ENCODE measurements around the gene OR2T35.
"Not testable (repeated sequence)": the region's sequence is repeated elsewhere in the genome, so short reads cannot be mapped to it uniquely, and the experiment has no call there.

Gene OR2T35, protein sequence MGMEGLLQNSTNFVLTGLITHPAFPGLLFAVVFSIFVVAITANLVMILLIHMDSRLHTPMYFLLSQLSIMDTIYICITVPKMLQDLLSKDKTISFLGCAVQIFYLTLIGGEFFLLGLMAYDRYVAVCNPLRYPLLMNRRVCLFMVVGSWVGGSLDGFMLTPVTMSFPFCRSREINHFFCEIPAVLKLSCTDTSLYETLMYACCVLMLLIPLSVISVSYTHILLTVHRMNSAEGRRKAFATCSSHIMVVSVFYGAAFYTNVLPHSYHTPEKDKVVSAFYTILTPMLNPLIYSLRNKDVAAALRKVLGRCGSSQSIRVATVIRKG

DNA sequence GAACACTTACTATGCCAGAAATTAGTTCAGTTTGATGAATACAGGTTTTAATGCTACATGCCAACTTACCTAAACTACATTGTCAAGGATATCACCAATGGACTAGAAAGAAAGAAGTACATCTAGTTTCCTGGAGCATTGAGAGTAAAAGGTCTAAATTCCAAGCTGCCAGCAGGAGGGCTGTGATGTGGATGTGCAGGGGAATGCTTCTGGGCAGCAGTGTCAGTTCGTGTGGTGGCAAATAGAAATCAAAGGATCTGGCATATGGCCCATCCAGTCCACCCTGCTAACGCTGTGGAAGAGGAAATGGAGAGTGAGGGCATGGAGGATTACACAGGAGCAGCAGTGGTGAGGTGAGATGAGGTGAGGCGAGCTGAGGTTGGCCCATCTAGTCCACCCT is at the start of gene OR2T35:
TSS of gene OR2T35 (minus strand) at position 101 of the 400 bp plus-strand sequence. CDS start 6,020 bp downstream, outside the sequence.
- not testable (repeated sequence) for DNase-seq (ENCODE audit: low read depth)

DNA sequence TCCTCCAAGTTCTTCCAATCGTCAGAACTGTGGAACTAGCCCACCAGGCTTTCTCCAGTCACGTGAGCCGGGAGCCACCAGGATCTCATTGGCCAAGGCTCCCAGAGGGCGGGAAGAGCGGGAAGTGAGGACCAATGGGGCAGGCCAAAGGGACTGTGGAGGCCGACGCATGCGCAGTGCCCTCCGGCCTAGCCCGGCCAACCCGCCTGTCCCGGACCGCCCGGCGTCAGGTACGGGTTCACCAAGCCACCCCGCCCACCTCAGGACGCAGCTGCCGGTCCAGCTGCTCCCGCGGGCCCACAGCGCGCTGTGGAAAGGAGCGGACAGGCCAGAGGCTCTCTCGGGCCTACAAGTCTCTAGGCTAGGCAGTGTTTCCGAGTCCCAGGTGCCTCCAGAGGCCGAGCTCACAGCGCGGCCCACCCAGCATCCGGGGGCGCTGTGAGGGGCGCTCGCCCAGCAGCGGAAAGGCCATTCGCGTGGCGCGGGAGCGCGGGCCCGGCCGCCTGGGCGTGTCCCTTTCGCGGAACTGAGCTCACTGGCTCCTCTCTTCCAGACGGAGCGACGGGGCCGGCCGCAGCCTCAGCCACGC is 46.6 kb upstream of the OR2T35 start:
- no peak for DNase-seq (ENCODE audit: low read depth)

DNA sequence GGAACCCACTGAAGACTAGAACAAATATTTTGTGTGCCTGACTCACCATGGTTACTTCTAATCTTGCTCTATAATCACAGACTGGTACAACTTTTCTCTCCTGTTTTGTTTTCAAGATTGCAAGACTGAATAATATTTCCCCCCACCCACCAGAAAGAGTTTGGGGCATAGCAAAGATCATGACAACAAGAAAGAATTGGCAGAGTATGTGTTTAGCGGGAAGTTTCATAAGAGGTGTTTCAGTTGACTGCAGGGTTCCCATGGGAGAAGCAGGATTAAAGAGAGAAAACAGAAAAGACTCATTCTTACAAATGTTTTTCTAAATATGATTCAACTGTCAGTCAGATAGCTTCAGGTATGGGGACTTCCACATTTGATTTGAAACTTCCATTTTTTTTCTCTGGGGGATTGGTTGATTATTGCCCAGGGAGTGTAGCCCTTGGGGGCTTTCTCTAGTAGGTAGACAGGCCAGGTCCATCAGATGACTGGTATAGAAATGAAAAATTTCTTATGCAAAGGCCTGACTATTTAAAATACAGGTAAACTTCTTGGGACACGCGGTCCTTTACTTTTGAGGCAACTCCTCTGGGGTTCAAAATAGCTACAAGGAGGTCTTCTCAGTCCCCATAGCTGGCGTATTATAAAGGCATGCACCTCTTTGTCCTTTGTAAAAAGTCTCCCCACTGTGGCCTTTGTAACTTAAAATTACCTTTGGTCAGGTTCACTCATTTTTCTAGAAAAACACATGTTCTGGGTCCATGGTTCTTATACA is 43.6 kb upstream of the OR2T35 start:
- no peak for DNase-seq (ENCODE audit: low read depth)

DNA sequence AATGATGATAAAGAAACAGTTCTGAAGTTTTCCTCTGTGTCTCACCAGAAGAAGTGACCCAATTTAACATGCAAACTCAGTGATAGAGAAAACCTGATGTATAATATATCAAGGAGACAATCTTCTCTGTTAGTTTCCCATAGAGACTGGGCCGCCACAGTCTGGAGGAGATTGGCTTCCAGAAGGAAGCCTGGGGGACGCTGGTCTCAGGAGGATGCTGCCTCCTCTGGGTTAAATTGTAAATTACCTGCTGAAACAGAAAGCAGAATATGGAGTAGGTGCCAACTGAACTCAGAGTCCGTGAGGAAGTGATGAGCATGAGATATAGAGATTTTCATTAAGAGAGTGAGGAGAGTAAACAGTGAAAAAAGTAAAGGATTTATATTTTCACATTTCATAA is 41.7 kb upstream of the OR2T35 start:
- DNase-seq (ENCODE audit: low read depth), result no peak

DNA sequence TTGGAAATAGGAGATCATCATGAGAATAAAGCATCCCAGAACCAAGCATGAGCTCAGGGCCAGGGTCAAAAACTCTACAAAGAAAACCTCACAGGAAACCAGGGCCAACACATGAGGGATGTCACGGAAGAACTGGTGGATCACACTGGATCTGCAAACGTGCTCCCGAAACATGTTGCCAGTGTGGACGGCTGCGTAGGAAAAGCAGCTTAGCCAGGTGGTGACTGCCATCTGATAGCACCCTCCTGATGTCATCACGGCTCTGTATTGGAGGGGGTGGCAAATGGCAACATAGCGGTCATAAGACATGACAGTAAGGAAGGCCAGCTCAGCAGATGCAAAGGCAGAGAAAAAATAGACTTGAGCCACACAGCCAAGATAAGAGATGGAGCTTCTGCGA is 36.6 kb upstream of the OR2T35 start:
- no peak for DNase-seq (ENCODE audit: low read depth)

DNA sequence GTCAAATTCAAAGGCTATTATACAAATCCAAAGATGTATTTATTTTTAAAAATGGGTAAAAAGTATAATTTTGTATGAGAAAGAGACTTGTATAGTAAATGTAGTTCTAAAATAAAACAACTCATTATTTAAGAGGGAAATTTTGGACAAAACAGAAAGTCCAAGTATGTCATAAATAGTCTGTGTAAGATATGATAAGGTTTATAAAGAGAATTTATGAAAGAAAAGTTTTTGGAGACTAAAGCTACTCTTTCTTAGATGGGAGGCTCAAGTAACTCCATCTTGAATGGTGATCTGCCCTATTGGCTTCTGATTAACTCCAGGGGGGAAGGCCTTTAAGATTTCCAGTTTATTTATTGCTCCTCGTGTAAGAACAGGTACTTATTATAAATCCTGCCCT is 24.9 kb upstream of the OR2T35 start:
- no peak for DNase-seq (ENCODE audit: low read depth)

DNA sequence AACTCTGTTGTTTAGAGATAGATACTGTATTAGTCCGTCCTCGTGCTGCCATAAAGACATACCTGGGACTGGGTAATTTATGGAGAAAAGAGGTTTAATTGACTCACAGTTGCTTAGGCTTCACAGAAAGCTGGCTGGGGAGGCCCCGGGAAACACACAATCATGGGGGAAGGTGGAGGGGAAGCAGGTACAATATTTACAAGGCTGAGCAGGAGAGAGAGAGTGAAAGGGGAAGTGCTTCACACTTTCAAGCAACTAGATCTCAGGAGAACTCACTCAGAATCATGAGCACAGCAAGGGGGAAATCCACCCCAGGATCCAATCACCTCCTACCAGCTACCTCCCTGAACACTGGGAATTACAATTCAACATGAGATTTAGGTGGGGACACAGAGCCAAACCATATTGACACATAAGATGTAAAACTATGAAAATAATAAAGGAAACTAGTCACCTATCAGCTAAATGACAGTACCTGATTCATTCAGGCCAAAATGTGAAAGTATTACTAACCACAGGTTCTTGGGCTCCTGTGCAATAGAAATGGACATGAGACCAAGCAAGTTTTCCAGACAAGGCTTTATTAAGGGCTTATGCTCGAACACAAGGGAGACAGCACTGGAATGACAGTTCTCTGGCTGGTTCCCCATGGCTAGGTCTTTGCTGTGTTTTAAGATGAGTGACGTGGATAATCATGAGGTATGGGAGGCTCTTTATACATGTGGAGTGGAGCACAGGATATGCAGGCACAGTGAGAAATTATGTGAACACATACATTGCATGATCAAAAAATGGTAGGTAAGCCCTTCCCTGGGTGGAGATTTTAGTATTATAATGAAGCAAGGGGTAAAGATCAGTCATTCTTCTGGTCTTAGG is 18.6 kb upstream of the OR2T35 start:
- DNase-seq (ENCODE audit: low read depth), result not testable (repeated sequence)

DNA sequence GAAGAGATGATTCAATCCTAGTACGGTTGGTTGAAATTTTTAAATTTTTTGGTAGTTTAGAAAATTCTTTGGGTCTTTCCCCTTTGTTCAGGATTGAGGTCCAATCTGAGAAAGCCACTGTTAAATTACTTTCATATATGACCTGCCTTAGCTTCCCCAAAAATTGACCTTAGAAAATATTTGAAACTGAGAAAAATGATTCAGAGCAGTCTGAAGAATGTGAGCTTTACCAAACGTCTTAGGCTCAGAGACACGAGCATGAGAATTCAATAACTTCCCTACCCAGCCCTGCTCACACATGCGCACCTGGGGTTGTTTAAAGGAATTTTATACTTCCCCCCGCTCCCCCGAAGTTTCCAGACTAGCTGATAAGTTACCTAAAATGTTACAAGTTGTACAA is 11.7 kb upstream of the OR2T35 start:
- DNase-seq (ENCODE audit: low read depth), result not testable (repeated sequence)

DNA sequence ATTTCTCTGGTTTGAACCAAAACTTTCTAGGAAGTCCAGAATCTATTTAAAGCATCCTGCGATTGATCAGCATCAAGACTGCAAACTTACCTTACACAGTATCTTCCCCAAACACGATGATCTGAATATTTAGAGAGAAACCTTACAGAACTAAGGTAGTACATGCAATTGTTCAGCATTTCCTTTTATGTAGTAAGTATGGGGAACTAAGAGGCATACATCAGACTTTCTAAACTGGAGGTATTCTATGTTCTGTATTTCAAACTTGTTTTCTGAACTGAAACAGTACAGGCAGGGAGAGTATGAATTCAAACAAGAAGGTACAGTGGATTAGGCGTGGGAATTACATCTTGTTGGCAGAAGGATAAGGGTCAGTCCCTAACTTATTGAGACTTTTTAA is 10.3 kb upstream of the OR2T35 start, which contains the start of gene OR2T27:
TSS of gene OR2T27 (minus strand) at position 175 of the 400 bp plus-strand sequence. CDS start 4,644 bp downstream, outside the sequence.
- not testable (repeated sequence) for DNase-seq (ENCODE audit: low read depth)

DNA sequence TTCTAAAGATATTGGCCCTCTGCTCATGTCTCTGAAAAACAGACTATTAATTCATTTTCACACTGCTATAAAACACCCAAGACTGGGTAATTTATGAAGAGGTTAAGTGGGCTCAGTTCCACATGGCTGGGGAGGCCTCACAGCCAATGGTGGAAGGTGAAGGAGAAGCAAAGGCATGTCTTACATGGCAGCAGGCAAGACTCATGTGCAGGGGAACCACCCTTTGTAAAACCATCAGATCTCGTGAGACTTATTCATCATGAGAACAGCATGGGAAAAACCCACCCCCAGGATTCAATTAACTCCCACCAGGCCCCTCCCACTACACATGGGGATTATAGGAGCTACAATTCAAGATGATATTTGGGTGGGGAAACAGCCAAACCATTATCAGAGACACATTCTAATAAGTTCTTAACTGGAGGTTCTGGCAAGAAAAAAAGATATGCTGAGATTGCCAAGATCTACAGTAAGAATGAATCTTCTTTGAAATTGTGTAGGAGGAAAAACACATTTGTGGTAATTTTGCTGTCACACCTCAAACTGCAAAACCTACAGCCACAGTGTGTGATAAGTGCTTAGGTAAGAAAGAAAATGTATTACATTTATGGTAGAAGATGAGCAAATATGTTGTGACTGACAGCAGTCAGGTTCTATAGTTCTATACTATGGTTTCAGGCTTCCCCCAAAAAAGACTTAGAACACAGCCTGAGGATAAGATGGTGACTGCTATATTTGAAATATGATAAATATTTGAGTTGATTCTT is 3.9 kb upstream of the OR2T35 start:
- DNase-seq (ENCODE audit: low read depth), result not testable (repeated sequence)

DNA sequence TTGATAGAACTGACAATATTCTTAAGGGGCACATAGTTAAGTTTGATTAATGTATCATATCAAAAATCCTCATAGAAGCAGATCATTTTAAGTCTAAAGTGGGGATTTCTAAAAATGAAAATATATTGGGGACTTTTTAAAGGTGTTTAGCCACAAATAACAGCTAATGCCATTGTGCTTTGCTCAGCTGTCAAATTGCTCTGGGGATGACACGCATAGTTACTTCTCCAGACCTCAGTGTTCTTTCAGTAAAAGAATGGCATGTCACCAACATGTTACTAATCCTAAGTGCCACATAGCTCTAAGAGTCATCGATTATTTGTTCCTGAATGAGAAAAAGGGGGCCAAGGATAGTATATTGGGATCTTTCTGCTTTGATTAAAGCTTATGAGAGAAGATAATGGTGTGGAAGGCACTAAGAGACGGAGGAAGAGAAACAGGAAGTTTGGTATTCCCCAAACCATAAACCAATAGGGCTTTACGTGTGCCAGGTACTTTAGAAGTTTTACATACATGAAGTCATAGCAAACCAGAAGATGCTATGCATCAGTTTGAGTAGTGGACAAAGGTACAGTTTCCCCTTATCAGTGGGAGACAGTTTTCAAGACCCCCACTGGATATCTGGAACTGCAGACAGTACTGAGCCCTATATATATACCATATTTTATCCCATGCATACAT is 2.0 kb downstream of the OR2T35 start:
- DNase-seq (ENCODE audit: low read depth), result not testable (repeated sequence)

DNA sequence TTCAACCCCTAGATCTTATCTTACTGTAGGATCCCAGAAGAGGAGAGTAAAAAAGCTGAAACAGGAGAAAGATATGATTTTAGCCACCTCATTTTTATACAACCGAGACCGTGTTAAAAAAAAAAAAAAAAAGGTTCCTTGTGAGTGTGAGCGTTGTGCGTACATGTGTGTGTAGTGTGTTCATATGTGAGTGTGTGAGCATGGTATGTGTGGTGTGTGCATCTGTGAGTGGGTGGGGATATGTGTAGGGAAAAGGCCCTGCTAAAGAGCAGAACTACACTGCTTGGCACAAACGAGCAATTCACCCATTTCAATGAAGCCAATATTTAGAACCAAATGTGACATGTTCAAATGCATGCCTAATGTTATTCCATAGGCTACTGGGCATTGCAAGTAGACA is 3.5 kb downstream of the OR2T35 start:
- not testable (repeated sequence) for DNase-seq (ENCODE audit: low read depth)

DNA sequence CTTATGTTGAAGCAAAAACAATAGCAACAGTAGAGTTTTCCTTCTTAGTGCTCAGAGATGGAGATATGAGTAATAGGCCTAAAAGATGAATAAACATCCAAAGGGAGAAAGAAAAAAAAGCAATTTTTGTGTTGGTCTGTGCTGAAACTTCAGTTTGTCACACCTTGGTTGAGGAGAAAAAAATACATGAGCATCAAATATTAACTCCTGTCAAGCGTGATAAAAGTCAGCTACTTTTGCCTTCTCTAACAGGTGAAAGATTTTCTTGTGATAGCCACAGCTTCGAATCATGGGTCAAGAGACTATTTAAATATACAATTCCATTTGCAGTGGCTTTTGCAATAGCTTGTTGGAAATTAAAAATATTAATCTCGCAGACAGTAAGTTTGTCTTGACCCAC is 4.2 kb downstream of the OR2T35 start:
- DNase-seq (ENCODE audit: low read depth), result not testable (repeated sequence)

DNA sequence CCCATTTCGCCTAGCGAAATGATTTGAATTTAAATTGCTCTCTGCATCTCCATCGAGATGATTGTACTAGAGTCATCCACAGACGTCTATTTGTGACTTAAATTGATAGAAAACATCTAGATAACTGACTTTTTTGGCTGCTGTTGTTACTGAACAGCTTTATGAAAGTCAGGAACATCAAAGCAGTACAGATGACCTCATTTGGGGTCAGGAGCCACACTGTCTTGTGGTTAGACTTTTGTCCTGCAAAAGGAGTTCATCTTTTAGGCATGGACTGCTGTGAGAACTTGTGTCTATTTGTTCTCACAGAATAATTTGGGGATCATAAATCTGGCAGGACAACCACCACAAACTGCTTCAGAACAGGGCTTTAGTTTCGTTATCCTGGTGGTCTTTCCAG is 5.4 kb downstream of the OR2T35 start:
- DNase-seq (ENCODE audit: low read depth), result not testable (repeated sequence)

DNA sequence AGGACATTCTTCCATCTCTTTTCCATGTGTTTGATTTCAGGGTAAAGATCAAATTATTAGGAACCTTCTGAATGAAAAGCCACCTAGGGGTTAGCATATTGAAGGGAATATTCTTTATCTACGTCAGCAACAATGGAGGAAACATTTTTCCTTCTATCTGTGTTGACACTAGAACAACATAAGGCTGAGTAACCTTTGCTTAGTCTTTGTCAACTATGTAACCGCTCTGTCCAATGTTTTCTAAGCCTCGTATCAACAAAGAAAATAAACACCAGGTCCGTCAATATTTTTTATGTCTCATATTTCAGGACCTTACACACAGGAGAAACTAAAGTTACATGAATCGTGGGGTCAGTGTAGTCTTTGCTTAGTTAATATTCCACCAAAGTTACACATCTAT is 8.5 kb downstream of the OR2T35 start:
- not testable (repeated sequence) for DNase-seq (ENCODE audit: low read depth)

DNA sequence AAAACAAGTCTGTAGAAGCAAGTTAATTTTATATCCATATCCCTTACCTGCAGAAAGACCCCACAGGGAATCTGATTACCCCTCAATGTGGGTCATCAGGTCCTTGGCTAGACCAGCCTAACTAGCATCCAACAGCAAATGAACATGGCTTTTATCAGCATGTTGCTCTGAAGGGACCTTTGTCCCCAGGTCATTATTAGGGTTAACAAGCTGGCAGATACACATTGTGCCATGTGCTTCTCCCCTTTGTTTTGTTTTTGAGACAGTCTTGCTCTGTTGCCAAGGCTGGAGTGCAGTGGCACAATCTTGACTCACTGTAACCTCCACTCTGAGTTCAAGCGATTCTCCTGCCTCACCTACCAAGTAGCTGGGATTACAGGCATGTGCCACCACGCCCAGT is 10.1 kb downstream of the OR2T35 start, which contains the start of gene OR2T11:
TSS of gene OR2T11 (minus strand) at position 101 of the 400 bp plus-strand sequence. CDS start 7,963 bp downstream, outside the sequence.
- DNase-seq (ENCODE audit: low read depth), result not testable (repeated sequence)

DNA sequence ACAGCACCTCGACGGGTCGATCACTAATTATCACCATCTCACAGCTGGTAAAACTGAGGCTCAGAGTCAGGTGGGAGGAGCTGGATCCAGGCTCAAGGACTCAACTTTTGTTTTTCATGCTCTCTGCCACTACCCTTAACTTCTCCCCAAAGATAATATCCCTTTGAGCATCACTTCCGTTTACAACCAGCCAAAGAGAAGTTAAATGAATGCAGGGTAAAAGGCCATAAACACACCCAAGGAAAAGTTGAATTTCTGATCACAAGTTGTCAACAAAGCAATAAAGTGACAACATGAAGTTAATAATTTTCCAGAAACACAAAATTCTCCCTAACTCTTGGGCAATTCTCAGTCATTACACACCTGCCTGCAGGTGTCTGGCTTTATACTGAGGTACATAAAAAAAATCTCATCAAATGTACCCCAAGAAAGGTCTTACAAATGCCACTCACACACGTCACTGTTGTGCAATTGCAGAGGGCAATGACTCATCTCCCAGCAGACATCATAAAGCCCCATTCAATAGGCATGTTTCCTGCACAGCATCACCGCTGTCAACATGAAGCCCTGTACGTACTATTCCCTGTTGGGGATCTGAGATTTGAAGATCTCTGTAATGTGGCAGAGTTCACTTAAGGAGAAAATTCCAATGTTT is 13.6 kb downstream of the OR2T35 start:
- DNase-seq (ENCODE audit: low read depth), result no peak

DNA sequence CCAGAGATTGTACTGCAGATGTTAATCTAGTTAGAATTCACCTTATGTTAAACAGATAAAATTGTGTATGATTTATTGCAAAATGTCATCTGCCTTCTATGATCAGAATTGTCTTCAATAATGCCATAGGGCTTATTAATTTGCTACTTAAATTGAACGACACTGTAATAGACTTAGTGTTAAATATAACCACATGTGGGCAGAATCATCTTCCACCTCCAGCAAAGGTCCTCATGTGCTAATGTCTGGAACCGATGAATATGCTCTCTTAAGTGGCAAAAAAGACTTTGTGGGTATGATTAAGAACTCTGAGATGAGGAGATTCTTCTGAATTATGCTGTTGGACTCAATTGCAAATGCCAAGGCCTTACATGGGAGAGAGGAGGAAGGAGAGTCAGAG is 14.5 kb downstream of the OR2T35 start:
- no peak for DNase-seq (ENCODE audit: low read depth)

DNA sequence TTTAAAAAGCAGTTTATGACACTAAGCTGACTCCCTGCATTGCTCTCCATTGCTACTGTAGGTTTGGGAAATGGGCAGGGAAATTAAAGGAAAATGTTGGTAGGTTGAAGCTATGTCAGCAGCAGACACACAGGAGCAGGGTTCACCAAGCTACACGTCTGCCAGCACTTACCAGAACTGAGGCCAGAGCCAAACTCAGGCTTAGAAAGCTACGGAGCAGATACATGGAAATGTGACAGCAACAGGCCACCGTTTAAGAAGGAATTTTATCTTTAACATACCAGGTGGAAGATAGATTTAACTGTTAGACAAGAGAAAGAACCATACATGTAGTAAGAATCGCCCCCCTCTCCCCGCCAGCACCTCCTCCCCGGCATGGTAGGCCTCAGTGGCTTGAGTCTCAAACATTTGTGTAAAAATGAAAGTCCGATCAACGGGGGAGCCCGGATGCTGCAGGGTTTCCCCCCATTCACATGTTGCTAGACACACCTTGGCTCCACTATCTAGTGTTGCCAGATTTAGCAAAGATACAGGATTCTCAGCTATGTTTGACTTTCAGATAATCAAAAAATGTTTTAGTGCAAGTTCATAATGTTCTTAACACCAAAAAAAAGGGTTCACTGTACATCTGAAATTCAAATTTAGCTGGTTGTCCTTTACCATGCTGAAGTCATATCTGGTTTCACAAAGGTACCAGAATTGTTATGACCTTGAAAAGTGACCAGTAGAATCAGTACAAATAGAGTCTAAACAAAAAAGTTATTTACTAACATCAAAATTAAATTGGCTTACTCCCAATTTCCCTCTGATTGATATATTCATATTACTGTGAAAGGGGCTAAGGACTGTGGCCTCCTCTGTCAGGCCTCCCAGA is 16.9 kb downstream of the OR2T35 start:
- no peak for DNase-seq (ENCODE audit: low read depth)

All from GM04504 (cell line).